HepG2 (cell line): ENCODE results near the gene SYCE1L. TPM values are rescaled to one million over a fixed set of nuclear protein-coding genes. Genes with fewer than 3 reads are reported as not detected.
"Not testable (repeated sequence)": the region's sequence is repeated elsewhere in the genome, so short reads cannot be mapped to it uniquely, and the experiment has no call there.

ENCODE experiments used
- ATAC-seq: fragments of 200-7000 bp; cut with Tn5 transposase; 3 replicates; pipeline ENCODE4 v1.9.1; 2020; ENCODE audit warnings: mild to moderate bottlenecking, moderate library complexity
- BruUV-seq: library from RNA; stranded (reverse); fragments of 400-500 nt; replicated peaks from 2 replicates; lab custom pipeline; 2021; lab: Mats Ljungman, UMichigan
- CTCF ChIA-PET: fragments of 300-600 bp; formaldehyde crosslinking; extraction: SDS; loops from one replicate; lab custom pipeline; 2021; ENCODE audit warnings: low total read pairs, inconsistent platforms, low intra/inter-chr PET ratio; lab: Yijun Ruan, JAX
- POLR2A ChIA-PET: fragments of 350-600 bp; sonication (Branson Sonifier 250); formaldehyde crosslinking; loops from one replicate; lab custom pipeline; 2020; ENCODE audit warnings: antibody characterized with exemption, inconsistent platforms; lab: Yijun Ruan, JAX
- DNase-seq: peaks from one replicate; pipeline ENCODE4 v3.0.0-alpha.2; 2015; ENCODE audit warnings: low spot score
- FAIRE-seq: peaks from 3 replicates; lab custom pipeline; 2011; peaks lifted over from hg19 to GRCh38; lab: Jason Lieb, UNC
- H2AFZ ChIP-seq: one replicate; pipeline ENCODE4 v1.6.1; 2011; ENCODE audit warnings: low read length, inconsistent platforms
- H3K27ac ChIP-seq: fragments of 300-600 bp; 3 replicates; pipeline ENCODE4 v1.8.0; 2011; ENCODE audit warnings: mixed run types, mild to moderate bottlenecking, mixed read lengths, low read length, inconsistent platforms; ENCODE audit not compliant: insufficient read depth; ENCODE audit errors: extremely low read length
- H3K27me3 ChIP-seq, 2 experiments: fragments of 200-600 bp in 1 of 2; 2 replicates in 1 of 2; 3 replicates in 1 of 2; pipeline versions ENCODE4 v1.6.0 to v1.8.0; 2011; ENCODE audit warnings: low read length in 2 of 2, mild to moderate bottlenecking in 2 of 2, moderate library complexity in 2 of 2, inconsistent platforms in 1 of 2; ENCODE audit not compliant: insufficient read depth in 2 of 2, control insufficient read depth in 1 of 2
- H3K36me3 ChIP-seq, 2 experiments: fragments of 200-600 bp in 1 of 2; replicated peaks in 1 of 2; 2 replicates in 1 of 2; 3 replicates in 1 of 2; pipeline versions ENCODE4 v1.5.1 to v1.8.0; 2011; ENCODE audit warnings: low read length in 2 of 2, inconsistent platforms in 1 of 2; ENCODE audit not compliant: insufficient read depth in 2 of 2, control insufficient read depth in 1 of 2
- H3K4me1 ChIP-seq: 2 replicates; pipeline ENCODE4 v1.5.1; 2012; ENCODE audit warnings: low read length, inconsistent platforms; ENCODE audit not compliant: insufficient read depth
- H3K4me2 ChIP-seq: 2 replicates; pipeline ENCODE4 v1.6.0; 2011; ENCODE audit warnings: low read depth, low read length, inconsistent platforms
- H3K4me3 ChIP-seq, 3 experiments: fragments of 200-600 bp in 1 of 3; sonication (generic), shearing (Covaris generic) in 1 of 3; replicated peaks in 1 of 3; 2 replicates each; pipeline ENCODE4 v1.5.1; 2011 to 2016; ENCODE audit warnings: low read length in 3 of 3, inconsistent platforms in 2 of 3, low read depth in 2 of 3, mild to moderate bottlenecking in 2 of 3, control low read depth in 1 of 3, mixed read lengths in 1 of 3; ENCODE audit not compliant: insufficient read depth in 1 of 3
- H3K79me2 ChIP-seq: one replicate; pipeline ENCODE4 v1.6.1; 2011; ENCODE audit warnings: low read length, inconsistent platforms; ENCODE audit not compliant: insufficient read depth
- H3K9ac ChIP-seq: 2 replicates; pipeline ENCODE4 v1.6.0; 2011; ENCODE audit warnings: mild to moderate bottlenecking, low read depth, low read length, inconsistent platforms; ENCODE audit not compliant: insufficient read depth
- H3K9me3 ChIP-seq: 2 replicates; pipeline ENCODE4 v1.5.1; 2012; ENCODE audit warnings: mild to moderate bottlenecking, low read length
- H4K20me1 ChIP-seq: 2 replicates; pipeline ENCODE4 v1.6.0; 2011; ENCODE audit warnings: inconsistent platforms, mild to moderate bottlenecking, low read length, moderate library complexity; ENCODE audit not compliant: insufficient read depth
- AGO1 ChIP-seq: fragments of 200-400 bp; formaldehyde crosslinking; IDR thresholded peaks from 2 replicates; pipeline ENCODE4 v1.6.1; 2017; ENCODE audit warnings: mild to moderate bottlenecking, low read depth, low read length, moderate library complexity; ENCODE audit not compliant: poor library complexity, severe bottlenecking
- FOXO4 ChIP-seq: sonication (generic); formaldehyde crosslinking; conservative IDR thresholded peaks from 2 replicates; pipeline ENCODE4 v1.8.1; 2023; ENCODE audit warnings: missing genetic modification reagents
- HDAC1 ChIP-seq: sonication (generic); formaldehyde crosslinking; IDR thresholded peaks from 2 replicates; pipeline ENCODE4 v1.5.1; 2020; ENCODE audit warnings: mild to moderate bottlenecking, missing genetic modification reagents
- NFATC3 ChIP-seq: sonication (generic); formaldehyde crosslinking; IDR thresholded peaks from 2 replicates; pipeline ENCODE4 v1.5.1; 2020; ENCODE audit warnings: mild to moderate bottlenecking, missing genetic modification reagents
- NFYB ChIP-seq: sonication (generic); formaldehyde crosslinking; IDR thresholded peaks from 2 replicates; pipeline ENCODE4 v1.4.0; 2020; ENCODE audit warnings: missing genetic modification reagents
- NR2F6 ChIP-seq, 2 experiments: IDR thresholded peaks; 2 replicates each; pipeline ENCODE4 v1.6.1; 2016; ENCODE audit warnings: antibody characterized with exemption in 1 of 2, mild to moderate bottlenecking in 1 of 2
- PITX1 ChIP-seq: sonication (generic); formaldehyde crosslinking; IDR thresholded peaks from 2 replicates; pipeline ENCODE4 v1.5.1; 2020; ENCODE audit warnings: mild to moderate bottlenecking, missing genetic modification reagents
- REXO4 ChIP-seq: sonication (generic); formaldehyde crosslinking; IDR thresholded peaks from 2 replicates; pipeline ENCODE4 v1.8.0; 2022; ENCODE audit warnings: missing genetic modification reagents, mild to moderate bottlenecking, borderline replicate concordance
- SRSF4 ChIP-seq: fragments of 200-400 bp; formaldehyde crosslinking; IDR thresholded peaks from one replicate; pipeline ENCODE4 v1.6.1; 2018; ENCODE audit warnings: mild to moderate bottlenecking, low read depth, low read length, moderate library complexity; ENCODE audit not compliant: poor library complexity, severe bottlenecking
- ZBTB8A ChIP-seq: sonication (generic); formaldehyde crosslinking; IDR thresholded peaks from 2 replicates; pipeline ENCODE4 v1.4.0; 2020; ENCODE audit warnings: mild to moderate bottlenecking, low read depth, missing genetic modification reagents, borderline replicate concordance
- ZNF713 ChIP-seq: sonication (generic); formaldehyde crosslinking; IDR thresholded peaks from 2 replicates; pipeline ENCODE4 v1.4.0; 2020; ENCODE audit warnings: mild to moderate bottlenecking, missing genetic modification reagents
- ZNF766 ChIP-seq: sonication (generic); formaldehyde crosslinking; IDR thresholded peaks from 2 replicates; pipeline ENCODE4 v1.5.0; 2020; ENCODE audit warnings: missing genetic modification reagents, borderline replicate concordance
- WGBS: methylation state at CpG from one replicate; pipeline ENCODE4 v1.1.6; 2017; ENCODE audit warnings: low lambda C conversion rate; 5-methylcytosine and 5-hydroxymethylcytosine counted together
- in situ Hi-C: cut with HindIII; loops from 2 replicates; pipeline ENCODE4 v1.10.0; 2017; ENCODE audit warnings: low pct_unique_long_range_greater_than_20kb; ENCODE audit not compliant: extremely low pct_ligation_motif_present
- intact Hi-C: fragments of 100-400 bp; cut with micrococcal nuclease; formaldehyde crosslinking; loops from one replicate; pipeline ENCODE4 v1.10.0; 2022; ENCODE audit not compliant: unreplicated experiment
- polyA plus RNA-seq, 8 experiments: library from polyadenylated mRNA; depleted of rRNA in 3 of 8; stranded (reverse) in 7 of 8; unstranded in 1 of 8; fragments of >200 nt; fragmentation: Illumina TruSeq in 4 of 8; extraction: Trizol in 4 of 8; gene quantifications; 2 replicates each; pipeline versions ENCODE4 v1.2.1 to v1.2.3, GENCODE V29; 2011 to 2016; ENCODE audit warnings: low read depth in 4 of 8, missing spikeins in 1 of 8, mixed read lengths in 1 of 8; ENCODE audit not compliant: insufficient read depth in 1 of 8
- total RNA-seq, 5 experiments: library from RNA; depleted of rRNA; stranded (reverse); fragments of >200 nt; fragmentation: Illumina TruSeq; extraction: Trizol; gene quantifications; 2 replicates each; pipeline ENCODE4 v1.2.3, GENCODE V29; 2016; ENCODE audit warnings: low read depth in 1 of 5
- TF ChIP-seq, protein P1 (sequence below): fragments of 450-650 bp; IDR thresholded peaks from 2 replicates; pipeline ENCODE4 v1.6.1; 2016
- TF ChIP-seq, protein P2 (sequence below): sonication (generic); formaldehyde crosslinking; IDR thresholded peaks from 2 replicates; pipeline ENCODE4 v1.8.1; 2022; ENCODE audit warnings: mild to moderate bottlenecking, missing genetic modification reagents

SYCE1L gene
- total and polyA plus RNA-seq, 2 of the 13 experiments (the other 11 are each of a cell fraction or from before 2014, with no cell fraction given): 0.22 TPM; not detected in 1

GRCh38 chr16:77165536-77166236 lies 33.5 kb upstream of the SYCE1L start:
- H3K4me3 ChIP-seq, DNase-seq, H3K27me3 ChIP-seq, FAIRE-seq, POLR2A ChIA-PET, H3K27ac ChIP-seq, H3K9me3 ChIP-seq, H4K20me1 ChIP-seq, CTCF ChIA-PET, H3K4me2 ChIP-seq, ATAC-seq, H2AFZ ChIP-seq, intact Hi-C loops, H3K9ac ChIP-seq, H3K36me3 ChIP-seq, H3K79me2 ChIP-seq, BruUV-seq, H3K4me1 ChIP-seq: not testable (repeated sequence)
- in situ Hi-C loops: loop anchor here (25.0 kb wide), 2 partner anchors 503 to 878 kb away; partner anchors contain the start of gene CNTNAP4
- under 1% methylated on average over 9 of the region's 9 CpGs for WGBS

DNA sequence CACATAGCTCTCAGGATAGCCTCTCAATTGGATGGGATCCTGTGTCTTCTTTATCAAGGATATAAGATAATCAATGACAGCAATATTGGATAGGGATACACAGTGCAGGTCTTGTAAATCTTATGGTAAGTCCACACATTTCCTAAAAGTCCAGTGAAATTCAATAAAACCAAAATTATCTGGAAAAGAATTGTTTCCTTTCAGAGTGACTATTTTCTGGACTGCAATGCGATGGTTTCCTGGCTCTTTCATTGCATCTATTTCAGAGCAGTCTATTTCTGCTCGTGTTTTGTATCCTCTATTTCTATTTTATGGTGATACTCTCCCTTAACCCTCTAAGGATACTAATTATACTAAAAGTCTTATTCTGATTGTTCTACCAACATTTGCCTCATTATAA lies 32.5 kb upstream of the SYCE1L start:
- intact Hi-C loops: no loop called here
- TF ChIP-seq PITX1 (CRISPR knock-in tag) (no peak), ZNF713 (CRISPR knock-in tag) (no peak), NR2F6 (IDR thresholded peaks at IDR 0.05) (no peak), NR2F6 (CRISPR knock-in tag; IDR thresholded peaks at IDR 0.05) (no peak), NFYB (CRISPR knock-in tag) (no peak), NFATC3 (no peak), SRSF4 (no peak), ZBTB8A (CRISPR knock-in tag) (no peak), ZNF766 (CRISPR knock-in tag) (no peak), AGO1 (no peak), FOXO4 (no peak), HDAC1 (no peak), REXO4 (CRISPR knock-in tag) (no peak)
- TF ChIP-seq, protein P1, sequence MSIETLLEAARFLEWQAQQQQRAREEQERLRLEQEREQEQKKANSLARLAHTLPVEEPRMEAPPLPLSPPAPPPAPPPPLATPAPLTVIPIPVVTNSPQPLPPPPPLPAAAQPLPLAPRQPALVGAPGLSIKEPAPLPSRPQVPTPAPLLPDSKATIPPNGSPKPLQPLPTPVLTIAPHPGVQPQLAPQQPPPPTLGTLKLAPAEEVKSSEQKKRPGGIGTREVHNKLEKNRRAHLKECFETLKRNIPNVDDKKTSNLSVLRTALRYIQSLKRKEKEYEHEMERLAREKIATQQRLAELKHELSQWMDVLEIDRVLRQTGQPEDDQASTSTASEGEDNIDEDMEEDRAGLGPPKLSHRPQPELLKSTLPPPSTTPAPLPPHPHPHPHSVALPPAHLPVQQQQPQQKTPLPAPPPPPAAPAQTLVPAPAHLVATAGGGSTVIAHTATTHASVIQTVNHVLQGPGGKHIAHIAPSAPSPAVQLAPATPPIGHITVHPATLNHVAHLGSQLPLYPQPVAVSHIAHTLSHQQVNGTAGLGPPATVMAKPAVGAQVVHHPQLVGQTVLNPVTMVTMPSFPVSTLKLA: no peak
- TF ChIP-seq, protein P2, sequence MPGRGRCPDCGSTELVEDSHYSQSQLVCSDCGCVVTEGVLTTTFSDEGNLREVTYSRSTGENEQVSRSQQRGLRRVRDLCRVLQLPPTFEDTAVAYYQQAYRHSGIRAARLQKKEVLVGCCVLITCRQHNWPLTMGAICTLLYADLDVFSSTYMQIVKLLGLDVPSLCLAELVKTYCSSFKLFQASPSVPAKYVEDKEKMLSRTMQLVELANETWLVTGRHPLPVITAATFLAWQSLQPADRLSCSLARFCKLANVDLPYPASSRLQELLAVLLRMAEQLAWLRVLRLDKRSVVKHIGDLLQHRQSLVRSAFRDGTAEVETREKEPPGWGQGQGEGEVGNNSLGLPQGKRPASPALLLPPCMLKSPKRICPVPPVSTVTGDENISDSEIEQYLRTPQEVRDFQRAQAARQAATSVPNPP (CRISPR knock-in tag): no peak

More for the DNA sequence above, 32.5 kb upstream of the SYCE1L start:
- H3K27ac ChIP-seq: no peak overlapping the region
- FAIRE-seq (no peak), ATAC-seq (no peak), DNase-seq (no peak)
- H3K4me1 ChIP-seq: no peaks in the 10 kb centered on the region
- H3K36me3 ChIP-seq: no peaks in the 10 kb centered on the region
- H3K79me2 ChIP-seq: no peaks in the 10 kb centered on the region
- no peaks in the 10 kb centered on the region for H3K27me3 ChIP-seq
- no peak overlapping the region for H3K4me2 ChIP-seq
- CTCF ChIA-PET: no interaction called here
- no peak overlapping the region for H2AFZ ChIP-seq
- no peak overlapping the region for H3K4me3 ChIP-seq
- no peaks in the 10 kb centered on the region for H4K20me1 ChIP-seq
- in situ Hi-C loops: loop anchor here (25.0 kb wide), 2 partner anchors 504 to 879 kb away; partner anchors contain the start of gene CNTNAP4
- POLR2A ChIA-PET: no interaction called here
- H3K9me3 ChIP-seq: no peaks in the 10 kb centered on the region
- H3K9ac ChIP-seq: no peak overlapping the region
- WGBS: 1% methylated on average over 2 of the region's 2 CpGs
- BruUV-seq: no TSS peak
